Epidermal melanocyte (primary cell): ENCODE results near the gene IDH2.
"Not testable (repeated sequence)": the region's sequence is repeated elsewhere in the genome, so short reads cannot be mapped to it uniquely, and the experiment has no call there.

Experiments used
- DNase-seq: peaks from one replicate; pipeline ENCODE4 v3.0.0; 2011; ENCODE audit warnings: low spot score; ENCODE audit not compliant: insufficient read length

Gene IDH2

DNA sequence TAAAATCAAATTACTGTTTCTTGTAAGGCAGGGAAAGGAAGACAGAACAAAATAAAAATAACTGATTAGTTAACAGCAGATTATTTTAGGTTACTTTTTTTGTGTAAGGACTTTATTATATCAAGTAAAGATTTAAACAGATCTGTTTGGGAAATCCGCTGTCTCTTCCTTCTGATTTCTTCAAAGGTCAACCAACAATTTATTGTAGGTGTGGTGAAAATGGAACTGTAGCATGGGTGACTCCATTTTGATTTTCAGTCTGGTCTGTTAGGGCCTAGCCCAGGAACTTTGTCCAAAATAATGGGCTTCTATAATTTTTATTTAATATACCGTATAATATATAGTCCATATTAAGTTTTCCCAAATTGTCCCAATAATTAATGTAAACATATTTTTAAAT is 13.5 kb upstream of the IDH2 start:
- DNase-seq = no peak

GRCh38 chr15:90114451-90114901 is 12.2 kb upstream of the IDH2 start:
- DNase-seq = no peak

GRCh38 chr15:90113166-90113565 is 10.9 kb upstream of the IDH2 start:
- DNase-seq = no peak

- not testable (repeated sequence) for DNase-seq
Observed at GRCh38 chr15:90109163-90109751, 7.0 kb upstream of the IDH2 start.

- not testable (repeated sequence) for DNase-seq
Observed at GRCh38 chr15:90108038-90108437, 5.8 kb upstream of the IDH2 start.

DNA sequence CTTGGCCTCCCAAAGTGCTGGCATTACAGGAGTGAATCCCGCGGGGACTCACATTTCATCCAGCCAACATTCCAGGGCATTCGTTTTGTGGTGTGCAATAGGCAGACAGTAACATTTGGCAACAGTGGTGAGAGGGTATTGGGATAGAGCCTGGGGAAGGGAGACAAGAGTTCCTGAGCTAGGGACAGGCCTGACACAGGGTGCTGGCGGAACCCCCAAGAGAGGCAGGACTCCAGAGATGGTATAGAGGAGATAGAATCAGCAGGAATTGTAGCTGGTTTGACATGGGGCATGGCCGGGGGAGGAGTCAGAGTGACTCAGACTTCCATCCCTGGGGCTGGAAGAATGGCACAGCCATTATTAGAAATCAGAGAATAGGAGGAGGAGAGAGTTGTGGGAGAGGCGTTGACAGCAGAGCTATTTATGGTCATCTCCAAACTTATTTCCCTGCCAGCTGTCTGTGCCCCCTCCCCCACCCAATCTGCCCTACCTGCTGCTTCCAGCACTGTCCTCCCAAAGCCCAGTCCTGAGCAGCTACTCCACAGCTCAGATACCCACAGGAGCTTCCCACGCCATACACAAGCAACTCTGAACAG is 4.4 kb upstream of the IDH2 start:
- peak; percentile 39 for DNase-seq

DNA sequence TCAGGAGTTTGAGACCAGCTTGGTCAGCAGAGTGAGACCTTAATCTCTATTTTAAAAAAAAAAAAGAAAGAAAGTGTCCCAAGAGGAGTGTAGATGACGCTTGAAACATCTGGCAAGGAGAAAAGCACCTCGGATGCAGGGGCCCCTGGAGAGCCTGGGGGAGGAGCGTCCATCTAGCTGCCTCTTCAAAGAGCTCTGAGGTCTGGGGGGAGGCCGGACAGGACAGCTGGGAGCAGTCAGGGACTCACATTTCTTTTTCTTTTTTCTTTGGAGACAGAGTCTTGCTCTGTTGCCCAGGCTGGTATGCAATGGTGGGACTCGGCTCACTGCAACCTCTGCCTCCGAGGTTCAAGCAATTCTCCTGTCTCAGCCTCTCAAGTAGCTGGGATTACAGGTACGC is 3.3 kb upstream of the IDH2 start:
- no peak for DNase-seq

DNA sequence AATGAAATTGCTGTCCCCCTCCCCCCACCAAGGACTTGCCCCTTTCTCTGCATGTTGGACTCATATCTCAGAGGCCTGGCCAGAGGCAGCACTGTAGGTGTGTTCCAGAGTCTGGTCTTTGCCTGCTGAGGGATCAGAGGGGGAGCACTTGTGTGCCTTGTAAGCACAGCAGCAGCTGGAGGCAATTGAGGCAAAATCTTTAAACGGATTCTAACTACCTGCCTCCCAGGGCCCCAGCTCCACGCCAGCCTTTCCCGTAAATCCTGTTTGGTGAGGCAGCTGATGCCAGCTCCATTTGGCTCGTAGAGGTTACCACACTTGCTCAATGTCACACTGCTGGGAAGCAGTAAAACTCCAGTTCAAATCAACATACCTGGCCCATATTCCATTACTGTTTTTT is 2.3 kb upstream of the IDH2 start:
- no peak for DNase-seq

DNA sequence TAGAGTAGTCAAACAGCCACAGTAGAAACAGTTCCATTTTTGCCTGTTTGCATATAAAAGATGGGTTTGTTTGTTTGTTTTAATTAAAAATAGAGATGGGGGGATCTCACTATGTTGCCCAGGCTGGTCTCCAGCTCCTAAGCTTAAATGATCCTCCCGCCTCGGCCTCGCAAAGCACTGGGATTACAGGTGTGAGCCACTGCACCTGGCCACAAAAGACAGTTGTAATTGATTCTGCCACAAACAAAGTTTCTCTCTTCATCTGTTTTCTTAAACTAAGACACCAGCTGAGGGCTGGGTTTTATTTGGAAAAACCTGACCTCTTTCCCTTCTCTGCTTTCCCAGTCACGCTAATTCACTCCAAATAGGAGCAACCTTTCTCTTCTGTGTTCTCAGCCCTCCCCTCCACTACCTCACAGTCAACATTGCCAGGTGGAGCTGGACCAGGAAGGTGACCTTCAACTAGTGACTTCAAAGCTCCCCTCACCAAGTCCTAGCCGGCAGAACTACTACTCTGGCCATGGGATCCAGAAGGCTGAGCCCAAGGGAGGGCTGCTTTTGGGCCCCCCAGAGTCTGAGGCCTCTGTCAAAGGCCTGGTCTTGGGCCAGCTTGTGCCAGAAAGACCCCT is 1.5 kb upstream of the IDH2 start:
- no peak for DNase-seq

GRCh38 chr15:90101130-90101968 is 919 bp downstream of the IDH2 start:
- DNase-seq = no peak

- DNase-seq = no peak
Observed at GRCh38 chr15:90099868-90100831, 2.1 kb downstream of the IDH2 start.

GRCh38 chr15:90099072-90099867 is 3.0 kb downstream of the IDH2 start:
- DNase-seq = no peak

DNA sequence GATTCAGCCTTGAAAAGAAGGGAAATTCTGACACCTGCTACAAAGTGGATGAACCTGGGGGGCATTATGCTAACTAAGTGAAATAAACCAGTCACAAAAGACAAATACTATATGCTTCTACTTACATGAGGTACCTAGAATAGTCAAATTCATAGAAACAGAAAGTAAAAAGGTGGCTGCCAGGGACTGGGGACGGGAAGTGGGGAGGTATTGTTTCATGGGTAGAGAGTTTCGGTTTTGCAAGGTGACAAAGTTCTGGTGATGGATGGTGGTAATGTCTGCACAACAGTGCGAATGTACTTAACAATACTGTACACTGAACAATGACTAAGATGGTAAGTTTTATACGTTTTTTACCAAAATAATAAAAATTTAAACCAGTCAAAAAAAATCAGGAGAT is 4.8 kb downstream of the IDH2 start:
- no peak for DNase-seq

- DNase-seq = no peak
Observed at GRCh38 chr15:90095521-90095959, 6.7 kb downstream of the IDH2 start.

GRCh38 chr15:90091156-90091931 is 10.9 kb downstream of the IDH2 start:
- DNase-seq = no peak

DNA sequence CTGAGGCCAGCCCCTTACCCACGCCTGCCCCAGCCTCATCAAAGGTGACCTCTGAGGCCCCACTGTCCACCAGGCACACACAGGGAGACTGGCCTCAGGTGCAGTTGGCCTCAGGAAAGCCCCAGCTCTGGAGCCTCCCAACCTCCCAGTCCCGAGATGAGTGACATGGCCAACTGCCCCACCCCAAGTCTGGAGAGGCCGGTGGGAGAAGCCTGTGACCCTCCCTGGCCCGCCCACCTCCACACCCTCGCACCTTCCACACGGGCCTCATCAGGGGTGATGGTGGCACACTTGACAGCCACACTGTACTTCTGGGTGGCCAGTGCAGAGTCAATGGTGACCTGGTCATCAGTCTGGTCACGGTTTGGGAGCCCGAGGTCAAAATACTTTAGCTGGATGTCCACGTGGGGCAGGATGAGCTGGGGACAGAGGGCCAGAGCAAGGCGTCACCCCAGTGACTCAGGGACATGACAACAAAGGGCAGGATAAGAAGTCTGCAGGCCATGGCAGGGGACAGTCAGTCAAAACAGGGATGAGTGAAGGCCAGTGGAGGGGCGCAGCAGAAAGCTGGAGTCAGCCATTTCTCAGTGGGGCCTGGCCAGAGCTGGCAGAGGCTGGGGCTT is 11.9 kb downstream of the IDH2 start:
- DNase-seq = no peak

GRCh38 chr15:90087454-90088154 is 14.7 kb downstream of the IDH2 start:
- DNase-seq = no peak

- DNase-seq = peak; percentile 34
Observed at GRCh38 chr15:90086868-90087268, 15.4 kb downstream of the IDH2 start.
